ENCODE data around the gene NXN.
A peak's percentile ranks its signal among the peaks of the same experiment; 100 is the strongest.
"Not testable (repeated sequence)": the region's sequence is repeated elsewhere in the genome, so short reads cannot be mapped to it uniquely, and the experiment has no call there.

NXN gene

DNA sequence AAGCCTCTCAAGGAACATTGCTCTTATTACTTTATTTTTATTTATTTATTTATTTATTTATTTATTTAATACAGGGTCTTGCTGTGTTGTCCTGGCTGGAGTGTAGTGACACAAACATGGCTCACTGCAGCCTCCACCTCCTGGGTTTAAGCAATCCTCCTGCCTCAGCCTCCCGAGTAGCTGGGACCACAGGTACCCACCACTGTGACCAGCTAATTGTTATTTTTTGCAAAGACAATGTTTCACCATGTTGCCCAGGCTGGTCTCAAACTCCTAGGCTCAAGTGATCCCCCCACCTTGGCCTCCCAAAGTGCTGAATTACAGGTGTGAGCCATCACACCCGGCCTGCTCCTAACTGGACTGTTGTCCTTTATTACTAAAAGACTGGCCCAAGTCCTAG, 4.8 kb downstream of the NXN start:
- peaks cover 35% of the 10 kb centered on the region for H3K27me3 Mint-ChIP-seq
- H3K36me3 Mint-ChIP-seq, H3K27ac Mint-ChIP-seq, H3K9me3 Mint-ChIP-seq, H3K4me3 Mint-ChIP-seq, H3K4me1 Mint-ChIP-seq: not testable (repeated sequence)

DNA sequence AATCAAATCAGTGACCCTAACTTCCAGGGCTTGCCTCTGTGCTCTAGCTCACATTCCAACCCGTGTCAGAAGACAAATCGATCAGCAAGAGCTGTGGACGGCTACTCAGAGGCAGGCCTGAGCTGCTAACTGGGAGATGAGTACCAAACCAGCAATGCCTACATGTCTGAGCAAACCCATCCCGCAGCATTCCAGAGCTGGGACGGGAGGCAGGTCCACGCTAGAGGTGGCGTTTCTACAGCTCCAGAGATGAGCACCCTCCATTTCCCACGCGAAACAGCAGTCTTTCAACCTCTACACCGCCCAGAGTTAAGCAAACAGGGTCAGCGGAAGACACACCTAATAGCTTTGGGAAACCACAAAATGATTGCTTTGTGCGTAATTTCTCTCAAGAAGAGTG, 6.5 kb downstream of the NXN start:
- Mint-ChIP-seq H3K4me3 (no peak overlapping the region), H3K36me3 (no peaks in the 10 kb centered on the region), H3K4me1 (peaks cover 6% of the 10 kb centered on the region), H3K9me3 (no peaks in the 10 kb centered on the region), H3K27ac (no peak overlapping the region), H3K27me3 (peaks cover 38% of the 10 kb centered on the region)

DNA sequence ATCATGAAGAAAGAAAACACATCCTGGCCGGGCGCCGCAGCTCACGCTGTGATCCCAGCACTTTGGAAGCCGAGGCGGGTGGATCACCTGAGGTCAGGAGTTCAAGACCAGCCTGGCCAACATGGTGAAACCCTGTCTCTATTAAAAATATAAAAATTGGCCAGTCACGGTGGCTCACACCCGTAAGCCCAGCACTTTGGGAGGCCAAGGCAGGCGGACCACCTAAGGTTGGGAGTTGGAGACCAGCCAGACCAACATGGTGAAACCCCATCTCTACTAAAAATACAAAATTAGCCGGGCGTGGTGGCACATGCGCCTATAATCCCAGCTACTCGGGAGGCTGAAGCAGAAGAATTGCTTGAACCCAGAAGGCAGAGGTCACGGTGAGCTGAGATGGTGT, 7.7 kb downstream of the NXN start:
- not testable (repeated sequence) for H3K27ac Mint-ChIP-seq, H3K4me3 Mint-ChIP-seq, H3K9me3 Mint-ChIP-seq, H3K4me1 Mint-ChIP-seq, H3K36me3 Mint-ChIP-seq
- H3K27me3 Mint-ChIP-seq, result peaks cover 31% of the 10 kb centered on the region

DNA sequence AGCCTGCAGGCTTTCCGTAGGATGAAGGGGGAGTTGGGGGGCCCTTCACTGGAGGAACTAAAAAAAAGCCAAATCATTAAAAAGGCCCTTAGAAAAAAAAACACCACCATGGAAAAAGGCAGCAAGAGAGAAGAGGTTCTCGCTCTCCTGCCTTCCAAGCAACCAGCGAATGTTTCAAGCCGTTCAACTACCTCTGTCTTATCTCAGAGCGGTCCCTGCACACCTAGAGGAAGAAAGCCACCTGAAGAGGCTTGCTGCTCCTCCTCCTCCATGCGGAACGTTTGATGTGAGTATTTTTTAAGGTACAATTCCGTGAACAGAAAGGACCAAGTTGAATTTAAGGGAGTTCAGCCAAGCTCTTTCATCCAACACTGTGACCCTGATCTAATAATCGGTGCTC, 9.2 kb downstream of the NXN start:
- H3K4me1 Mint-ChIP-seq, result peaks cover 5% of the 10 kb centered on the region
- H3K9me3 Mint-ChIP-seq, result no peaks in the 10 kb centered on the region
- peaks cover 20% of the 10 kb centered on the region for H3K27me3 Mint-ChIP-seq
- no peak overlapping the region for H3K27ac Mint-ChIP-seq
- H3K4me3 Mint-ChIP-seq, result no peak overlapping the region
- H3K36me3 Mint-ChIP-seq, result no peaks in the 10 kb centered on the region

DNA sequence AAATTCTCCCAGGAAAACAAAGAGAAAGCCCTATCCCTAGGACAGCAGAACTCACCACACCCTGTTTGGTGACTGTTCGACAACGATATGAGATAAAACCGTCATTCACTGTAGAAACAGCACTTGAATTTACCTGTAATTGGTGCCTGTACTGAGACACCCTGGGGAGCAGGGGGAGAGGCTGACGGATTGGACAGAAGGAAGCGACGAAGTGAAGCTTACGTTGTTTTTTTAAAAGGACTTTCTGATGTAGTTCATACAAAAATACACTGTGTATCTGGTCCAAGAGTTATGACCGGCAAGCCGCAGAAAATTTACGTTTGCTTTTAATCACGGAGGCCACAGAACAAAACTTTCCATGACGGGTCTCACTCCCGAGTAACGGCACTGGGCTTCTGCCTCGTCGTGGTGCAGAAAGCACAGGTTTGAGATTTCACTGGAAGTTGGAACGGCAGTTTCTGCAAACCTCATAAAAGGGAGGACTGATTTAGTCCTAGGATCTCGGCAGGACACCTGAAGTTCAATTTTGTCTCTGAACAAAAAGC, 9.7 kb downstream of the NXN start:
- Mint-ChIP-seq H3K4me3 (no peak overlapping the region), H3K4me1 (peaks cover 5% of the 10 kb centered on the region), H3K27me3 (peaks cover 18% of the 10 kb centered on the region), H3K36me3 (no peaks in the 10 kb centered on the region), H3K9me3 (no peaks in the 10 kb centered on the region), H3K27ac (no peak overlapping the region)

DNA sequence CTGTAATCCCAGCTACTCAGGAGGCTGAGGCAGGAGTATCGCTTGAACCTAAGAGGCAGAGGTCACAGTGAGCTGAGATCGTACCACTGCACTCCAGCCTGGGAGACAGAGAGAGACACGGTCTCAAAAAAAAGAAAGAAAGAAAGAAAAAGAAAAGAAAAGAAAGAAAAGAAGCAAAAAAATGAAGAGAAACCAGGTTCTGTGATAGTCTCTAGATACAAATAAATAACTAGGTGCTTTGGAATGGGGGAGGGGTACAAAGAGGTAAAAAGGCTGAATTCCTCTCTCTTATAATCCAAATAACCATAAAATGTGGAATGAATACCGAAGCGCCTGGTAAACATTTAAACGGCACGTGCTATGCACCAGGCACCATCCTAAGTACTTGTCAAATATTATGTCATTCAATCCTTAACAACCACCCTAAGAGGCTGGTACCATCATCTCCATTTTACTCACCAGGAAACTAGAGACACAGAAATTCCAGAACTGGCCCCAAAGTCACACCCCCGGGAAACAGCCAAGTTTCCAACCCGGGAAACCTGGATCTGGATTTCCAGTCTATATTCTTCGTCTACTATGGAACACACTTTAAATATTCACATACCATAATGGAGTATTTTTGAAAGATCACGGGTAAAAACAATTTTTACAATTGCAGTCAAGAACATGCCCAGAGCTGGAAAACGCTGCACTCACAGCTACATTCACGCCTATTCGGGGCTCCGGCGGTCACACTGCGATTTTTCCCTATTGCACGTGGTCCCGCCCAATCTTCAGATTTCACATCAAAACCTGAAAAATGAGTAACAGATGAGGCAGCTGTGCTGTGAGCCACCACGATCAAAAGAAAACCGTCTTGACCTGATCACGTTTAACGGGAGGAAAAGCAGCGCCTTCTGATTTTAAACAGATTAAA, 10.5 kb downstream of the NXN start:
- Mint-ChIP-seq H3K36me3 (no peaks in the 10 kb centered on the region), H3K4me3 (no peak overlapping the region), H3K27ac (no peak overlapping the region), H3K4me1 (peaks cover 5% of the 10 kb centered on the region), H3K9me3 (no peaks in the 10 kb centered on the region), H3K27me3 (peaks cover 21% of the 10 kb centered on the region)

DNA sequence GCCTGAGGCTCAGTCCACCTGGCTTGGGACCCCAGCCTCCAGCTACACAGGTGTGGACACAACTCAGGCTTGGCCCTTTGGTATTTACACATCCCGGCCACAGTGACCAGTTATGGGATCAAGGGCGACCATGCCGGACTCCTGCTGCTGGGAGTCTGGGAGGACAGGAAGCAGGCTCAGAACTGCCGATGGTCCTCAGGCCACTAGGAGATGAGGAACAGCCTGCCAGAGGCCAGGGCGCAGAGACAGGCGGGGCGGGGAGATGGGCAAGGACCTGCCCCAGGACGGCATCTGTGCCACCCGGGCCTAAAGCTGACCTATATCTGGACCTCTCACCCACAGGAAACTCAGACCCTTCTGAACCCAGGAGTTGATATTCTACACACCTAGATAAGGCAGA, 12.5 kb downstream of the NXN start:
- H3K4me3 Mint-ChIP-seq, result no peak overlapping the region
- peaks cover 5% of the 10 kb centered on the region for H3K4me1 Mint-ChIP-seq
- H3K27me3 Mint-ChIP-seq, result peaks cover 22% of the 10 kb centered on the region
- no peaks in the 10 kb centered on the region for H3K36me3 Mint-ChIP-seq
- H3K27ac Mint-ChIP-seq, result no peak overlapping the region
- H3K9me3 Mint-ChIP-seq, result no peaks in the 10 kb centered on the region

DNA sequence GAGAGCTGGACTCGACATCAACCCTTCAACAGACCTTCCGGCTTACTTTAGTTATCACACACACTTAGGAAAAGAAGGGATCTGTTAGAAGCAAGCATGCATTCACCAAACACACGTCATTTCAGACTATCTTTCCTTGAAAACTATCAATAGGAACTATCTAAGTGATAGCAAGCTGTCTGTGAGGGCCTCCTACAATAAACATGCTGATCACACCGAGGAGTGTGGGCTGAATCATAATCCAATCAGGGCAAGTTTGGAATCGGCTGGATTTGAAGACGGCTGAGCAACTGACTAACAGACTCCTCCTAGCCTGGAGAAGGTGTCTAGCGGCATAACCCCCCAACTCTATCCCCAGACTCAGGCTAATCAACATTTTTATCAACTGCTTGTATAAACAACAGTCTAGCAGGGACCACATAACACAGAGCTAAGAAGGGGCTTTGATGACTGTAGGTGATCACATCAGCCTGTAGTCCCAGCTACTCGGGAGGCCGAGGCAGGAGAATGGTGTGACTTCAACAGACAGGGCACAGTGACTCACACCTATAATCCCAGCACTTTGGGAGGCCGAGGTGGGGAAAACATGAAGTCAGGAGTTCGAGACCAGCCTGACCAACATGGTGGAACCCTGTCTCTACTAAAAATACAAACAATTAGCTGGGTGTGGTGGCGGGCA, 14.1 kb downstream of the NXN start:
- Mint-ChIP-seq H3K4me1 (peaks cover 5% of the 10 kb centered on the region), H3K9me3 (no peaks in the 10 kb centered on the region), H3K36me3 (no peaks in the 10 kb centered on the region), H3K4me3 (no peak overlapping the region), H3K27me3 (peaks cover 19% of the 10 kb centered on the region), H3K27ac (no peak overlapping the region)

DNA sequence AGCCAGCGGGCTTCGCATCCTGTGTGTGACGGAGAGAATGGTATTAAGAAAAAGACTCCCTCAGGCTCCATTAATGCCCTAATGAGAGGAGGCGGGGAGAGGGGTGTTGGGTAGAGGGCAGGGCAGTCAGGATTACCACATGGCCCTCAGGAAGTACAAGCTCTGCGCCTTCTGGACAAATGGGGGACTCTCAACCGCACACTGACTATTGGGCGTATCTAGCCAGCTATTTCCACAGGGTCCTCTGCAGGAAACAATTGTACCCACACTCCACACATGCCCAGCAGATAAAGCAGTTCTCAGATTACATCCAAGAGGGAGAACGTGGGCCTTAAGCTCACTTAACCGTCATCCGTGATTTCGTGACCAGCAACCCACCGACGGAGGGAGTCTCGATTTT, 14.7 kb downstream of the NXN start:
- peaks cover 18% of the 10 kb centered on the region for H3K27me3 Mint-ChIP-seq
- no peaks in the 10 kb centered on the region for H3K36me3 Mint-ChIP-seq
- no peaks in the 10 kb centered on the region for H3K9me3 Mint-ChIP-seq
- peaks cover 4% of the 10 kb centered on the region for H3K4me1 Mint-ChIP-seq
- H3K27ac Mint-ChIP-seq, result no peak overlapping the region
- no peak overlapping the region for H3K4me3 Mint-ChIP-seq

DNA sequence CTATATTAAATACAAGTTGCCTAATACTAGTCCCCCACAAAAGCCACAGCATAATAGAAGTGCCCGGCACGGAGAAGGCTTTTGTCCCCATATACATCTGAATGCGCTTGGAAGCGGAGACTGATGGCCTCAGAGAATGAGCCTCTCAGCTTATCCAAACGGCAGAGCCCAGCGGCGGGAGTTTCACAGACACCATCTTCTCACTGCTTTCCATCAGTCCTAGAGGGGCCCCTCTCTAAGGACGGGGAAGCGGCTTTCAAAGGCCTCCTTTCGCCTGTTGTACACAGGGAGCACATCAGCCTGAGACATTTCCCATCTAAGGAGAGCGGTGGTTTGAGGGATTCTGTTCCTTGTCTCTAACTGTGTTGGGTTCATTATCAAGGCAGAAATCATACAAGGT, 16.9 kb downstream of the NXN start:
- Mint-ChIP-seq H3K27ac (no peak overlapping the region), H3K9me3 (no peaks in the 10 kb centered on the region)

DNA sequence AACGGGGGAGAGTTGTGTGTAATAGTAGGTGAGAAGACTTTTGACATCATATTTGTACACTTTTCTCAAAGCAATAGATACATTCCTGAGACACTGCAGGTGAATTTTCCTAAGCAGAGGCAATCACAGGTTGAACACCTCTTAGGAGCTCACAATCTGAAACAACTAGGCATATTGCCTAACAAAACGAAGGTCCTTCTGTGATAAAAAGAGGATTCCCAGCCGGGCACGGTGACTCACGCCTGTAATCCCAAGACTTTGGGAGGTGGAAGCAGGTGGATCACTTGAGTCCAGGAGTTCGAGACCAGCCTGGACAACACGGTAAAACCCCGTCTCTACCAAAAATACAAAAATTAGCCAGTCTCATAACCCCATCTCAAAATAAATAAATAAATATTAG, 17.4 kb downstream of the NXN start:
- Mint-ChIP-seq H3K4me1 (no peaks in the 10 kb centered on the region), H3K27me3 (peaks cover 9% of the 10 kb centered on the region), H3K9me3 (no peaks in the 10 kb centered on the region), H3K27ac (no peak overlapping the region), H3K36me3 (no peaks in the 10 kb centered on the region), H3K4me3 (no peak overlapping the region)

More for the DNA sequence above, 16.9 kb downstream of the NXN start:
- no peaks in the 10 kb centered on the region for H3K4me1 Mint-ChIP-seq
- peaks cover 11% of the 10 kb centered on the region for H3K27me3 Mint-ChIP-seq
- H3K36me3 Mint-ChIP-seq, result no peaks in the 10 kb centered on the region
- no peak overlapping the region for H3K4me3 Mint-ChIP-seq

DNA sequence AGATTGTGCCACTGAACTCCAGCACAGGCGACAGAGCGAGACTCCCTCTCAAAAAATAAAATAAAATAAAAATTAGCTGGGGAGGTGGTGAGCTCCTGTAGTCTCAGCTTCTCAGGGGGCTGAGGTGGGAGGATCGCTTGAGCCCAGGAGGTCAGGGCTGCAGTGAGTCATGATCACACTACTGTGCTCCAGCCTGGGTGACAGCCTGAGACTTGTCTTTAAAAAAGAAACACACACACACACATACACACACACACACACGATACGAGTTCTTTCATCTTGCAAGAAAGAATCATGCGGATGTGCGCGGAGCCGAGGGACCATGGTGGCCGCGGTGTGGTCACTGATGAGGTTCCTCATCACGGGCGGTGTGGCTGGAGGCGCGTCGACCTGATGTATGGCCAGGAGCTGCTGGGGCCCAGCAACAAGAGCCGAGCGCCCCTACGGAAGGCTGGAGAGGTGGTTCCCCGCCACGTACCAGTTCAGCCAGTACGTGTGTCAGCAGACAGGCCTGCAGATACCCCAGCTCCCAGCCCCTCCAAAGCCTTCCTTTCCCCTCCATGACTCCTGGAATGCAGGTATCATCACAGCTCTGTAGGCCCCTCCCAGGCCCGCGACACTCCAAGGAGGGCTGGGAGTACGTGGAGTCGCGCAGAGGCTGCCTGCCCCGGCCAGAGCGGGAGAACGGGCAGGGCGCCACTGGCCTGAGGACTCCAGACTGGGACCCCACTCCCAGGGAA, 20.7 kb downstream of the NXN start:
- H3K27me3 Mint-ChIP-seq, result peaks cover 6% of the 10 kb centered on the region
- no peaks in the 10 kb centered on the region for H3K4me1 Mint-ChIP-seq
- H3K9me3 Mint-ChIP-seq, result no peaks in the 10 kb centered on the region
- no peak overlapping the region for H3K27ac Mint-ChIP-seq
- H3K4me3 Mint-ChIP-seq, result no peak overlapping the region
- H3K36me3 Mint-ChIP-seq, result no peaks in the 10 kb centered on the region

DNA sequence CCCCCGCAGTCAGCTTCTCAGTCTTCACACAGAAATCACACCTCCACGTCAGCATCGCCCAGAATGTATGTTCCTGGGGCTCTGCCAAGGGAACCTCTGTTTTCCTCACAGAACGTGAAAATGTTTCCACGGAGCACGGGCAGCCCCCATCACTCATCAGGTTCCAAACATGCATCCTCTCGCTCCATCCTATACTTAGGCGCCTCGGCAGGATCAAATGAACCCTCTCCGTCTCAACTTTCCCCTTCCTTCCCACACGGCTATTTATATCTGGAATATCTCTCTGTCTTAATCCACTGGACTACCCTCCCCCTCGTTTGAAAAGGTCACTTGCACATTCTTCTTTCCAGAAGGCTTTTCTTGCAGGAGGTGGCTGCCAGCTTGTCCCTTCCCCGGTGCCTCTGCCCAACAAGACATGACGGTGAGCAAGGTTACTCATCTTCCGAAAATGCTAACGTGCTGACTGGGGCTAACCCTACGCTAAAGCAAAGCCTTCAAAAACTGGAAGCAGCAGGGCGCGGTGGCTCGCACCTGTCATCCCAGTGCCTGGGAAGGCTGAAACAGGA, 21.6 kb downstream of the NXN start:
- H3K4me3 Mint-ChIP-seq, result no peak overlapping the region
- no peaks in the 10 kb centered on the region for H3K9me3 Mint-ChIP-seq
- H3K4me1 Mint-ChIP-seq, result no peaks in the 10 kb centered on the region
- peaks cover 6% of the 10 kb centered on the region for H3K27me3 Mint-ChIP-seq
- H3K36me3 Mint-ChIP-seq, result no peaks in the 10 kb centered on the region
- H3K27ac Mint-ChIP-seq, result no peak overlapping the region

DNA sequence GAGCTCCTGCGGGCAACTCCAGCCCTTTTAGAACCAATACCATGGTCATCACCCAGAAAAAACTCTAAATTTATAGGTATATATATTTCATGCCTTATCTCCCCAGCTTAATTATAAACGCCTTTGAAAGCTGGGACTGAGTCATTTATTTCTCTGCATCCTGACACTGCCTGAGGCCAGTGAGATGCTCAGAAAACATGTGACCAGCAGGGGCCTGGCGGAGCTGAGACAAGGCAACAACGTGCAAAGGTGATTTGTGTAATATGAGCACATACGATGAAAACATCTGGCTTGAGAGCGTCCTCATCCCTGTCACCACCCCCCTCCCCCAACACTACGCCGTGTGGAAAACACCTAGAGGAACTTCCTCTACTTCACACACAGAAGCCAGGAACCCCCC, 22.7 kb downstream of the NXN start:
- Mint-ChIP-seq H3K27me3 (peaks cover 3% of the 10 kb centered on the region), H3K4me1 (no peaks in the 10 kb centered on the region), H3K36me3 (no peaks in the 10 kb centered on the region), H3K4me3 (no peak overlapping the region), H3K9me3 (no peaks in the 10 kb centered on the region), H3K27ac (no peak overlapping the region)

DNA sequence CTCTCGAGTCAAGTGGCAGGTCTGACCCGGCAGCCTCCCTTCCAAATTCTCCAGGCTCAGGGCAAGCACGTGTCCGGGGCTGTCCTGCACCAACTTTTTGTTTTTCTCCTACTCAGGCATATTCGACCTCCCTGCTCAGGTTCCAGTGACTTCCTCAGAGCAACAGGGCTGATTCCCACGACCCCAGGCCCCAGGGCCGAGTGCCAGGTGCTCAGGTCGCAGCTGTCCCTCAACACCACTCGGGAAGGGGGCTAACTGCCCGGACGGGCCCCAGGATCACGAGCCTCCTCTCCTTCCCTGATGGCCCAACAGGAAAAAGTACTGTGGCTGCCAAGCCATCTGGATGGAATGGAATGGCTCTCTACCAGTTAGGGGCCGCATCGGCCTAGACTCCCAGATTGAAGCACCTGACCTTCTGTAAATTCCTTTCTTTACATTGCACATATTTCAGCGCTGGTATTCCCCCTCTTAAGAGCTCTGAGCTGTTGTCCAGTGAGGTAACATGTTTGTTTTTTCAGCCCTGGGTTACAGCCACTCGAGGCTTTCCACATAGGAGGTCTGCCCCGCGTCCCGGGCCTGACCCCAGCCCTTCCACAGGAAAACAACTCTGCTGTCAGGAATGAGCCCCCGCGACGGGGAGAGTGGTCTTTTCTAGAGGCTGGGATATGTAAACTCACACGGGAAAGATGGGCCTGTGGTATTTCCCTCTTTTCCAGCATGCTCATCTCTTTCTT, 25.0 kb downstream of the NXN start:
- H3K27ac Mint-ChIP-seq, result peak overlapping the region; percentile 51
- H3K4me1 Mint-ChIP-seq, result no peaks in the 10 kb centered on the region
- H3K27me3 Mint-ChIP-seq, result peaks cover 12% of the 10 kb centered on the region
- H3K4me3 Mint-ChIP-seq, result no peak overlapping the region
- H3K9me3 Mint-ChIP-seq, result no peaks in the 10 kb centered on the region
- H3K36me3 Mint-ChIP-seq, result no peaks in the 10 kb centered on the region
